ENCODE results near the gene KRT79. TPM values are rescaled to one million over a fixed set of nuclear protein-coding genes. Genes with fewer than 3 reads are reported as not detected.

KRT79 gene
- total RNA-seq, 4 donors from 2014 or later = not detected

- no peak for DNase-seq
- Histone ChIP-seq H3K27ac (no peak overlapping the region), H3K36me3 (no peaks in the 10 kb centered on the region), H3K9me3 (no peaks in the 10 kb centered on the region), H3K4me1 (no peaks in the 10 kb centered on the region), H3K27me3 (peaks cover 10% of the 10 kb centered on the region), H3K4me3 (no peak overlapping the region)
- in situ Hi-C loops (cut with MboI; ENCODE audit: low pct_ligation_motif_present in 1 of 4, low pct_unique_long_range_greater_than_20kb in 1 of 4, low sequenced_read_pairs in 3 of 4) (no loop called here), intact Hi-C loops (cut with DNase I; ENCODE audit: low total_unique reads) (no loop called here)
- WGBS, 2 donors (ENCODE audit: low coverage in 1 of 2) = 74 to 100% methylated on average over 5 to 9 of the region's 9 CpGs
- TF ChIP-seq POLR2AphosphoS5 (IDR thresholded peaks at IDR 0.05) (no peak), POLR2A (IDR thresholded peaks at IDR 0.05) (no peak), EP300 (IDR thresholded peaks at IDR 0.05; ENCODE audit: low read depth) (no peak)
Observed at GRCh38 chr12:52815676-52816588, 18.2 kb downstream of the KRT79 start.

GRCh38 chr12:52815161-52815560, 18.9 kb downstream of the KRT79 start:
- H3K9me3 ChIP-seq = no peaks in the 10 kb centered on the region
- TF ChIP-seq POLR2A (IDR thresholded peaks at IDR 0.05) = no peak
- TF ChIP-seq EP300 (IDR thresholded peaks at IDR 0.05; ENCODE audit: low read depth) = no peak
- TF ChIP-seq POLR2AphosphoS5 (IDR thresholded peaks at IDR 0.05) = no peak
- TF ChIP-seq CTCF (IDR thresholded peaks at IDR 0.05) = no peak
- intact Hi-C loops (cut with DNase I; ENCODE audit: low total_unique reads) = no loop called here
- DNase-seq = no peak
- H3K36me3 ChIP-seq = no peaks in the 10 kb centered on the region
- no peak overlapping the region for H3K27ac ChIP-seq
- peaks cover 10% of the 10 kb centered on the region for H3K27me3 ChIP-seq
- 81 to 91% methylated on average over 4 of the region's 4 CpGs for WGBS, 2 donors (ENCODE audit: low coverage in 1 of 2)
- H3K4me1 ChIP-seq = no peaks in the 10 kb centered on the region
- no peak overlapping the region for H3K4me3 ChIP-seq
- in situ Hi-C loops (cut with MboI; ENCODE audit: low pct_ligation_motif_present in 1 of 4, low pct_unique_long_range_greater_than_20kb in 1 of 4, low sequenced_read_pairs in 3 of 4) = no loop called here

GRCh38 chr12:52814710-52815155, 19.4 kb downstream of the KRT79 start:
- Histone ChIP-seq H3K27me3 (peaks cover 10% of the 10 kb centered on the region), H3K36me3 (no peaks in the 10 kb centered on the region), H3K9me3 (no peaks in the 10 kb centered on the region), H3K4me3 (no peak overlapping the region), H3K4me1 (no peaks in the 10 kb centered on the region), H3K27ac (no peak overlapping the region)
- intact Hi-C loops (cut with DNase I; ENCODE audit: low total_unique reads) (no loop called here), in situ Hi-C loops (cut with MboI; ENCODE audit: low pct_ligation_motif_present in 1 of 4, low pct_unique_long_range_greater_than_20kb in 1 of 4, low sequenced_read_pairs in 3 of 4) (no loop called here)
- no peak for DNase-seq
- WGBS, 2 donors (ENCODE audit: low coverage in 1 of 2) = 88% methylated on average over 4 of the region's 4 CpGs; no CpG with 5 or more reads in 1 of the 2 donors
- TF ChIP-seq EP300 (IDR thresholded peaks at IDR 0.05; ENCODE audit: low read depth) (no peak), POLR2A (IDR thresholded peaks at IDR 0.05) (no peak), CTCF (IDR thresholded peaks at IDR 0.05) (no peak), POLR2AphosphoS5 (IDR thresholded peaks at IDR 0.05) (no peak)

GRCh38 chr12:52813885-52814709, 20.0 kb downstream of the KRT79 start, which contains the start of gene KRT4:
Gene KRT4 (minus strand): TSS chr12:52814116. CDS start chr12:52814058, 58 bp downstream.
- intact Hi-C loops (cut with DNase I; ENCODE audit: low total_unique reads) (no loop called here), in situ Hi-C loops (cut with MboI; ENCODE audit: low pct_ligation_motif_present in 1 of 4, low pct_unique_long_range_greater_than_20kb in 1 of 4, low sequenced_read_pairs in 3 of 4) (no loop called here)
- whole genome bisulfite sequencing, 2 donors (ENCODE audit: low coverage in 1 of 2) = 75 to 100% methylated on average over 1 to 15 of the region's 15 CpGs
- no peak for TF ChIP-seq POLR2A (IDR thresholded peaks at IDR 0.05)
- TF ChIP-seq POLR2AphosphoS5 (IDR thresholded peaks at IDR 0.05) = no peak
- no peak for TF ChIP-seq EP300 (IDR thresholded peaks at IDR 0.05; ENCODE audit: low read depth)
- no peak for TF ChIP-seq CTCF (IDR thresholded peaks at IDR 0.05)
- H3K36me3 ChIP-seq = no peaks in the 10 kb centered on the region
- H3K27me3 ChIP-seq = peaks cover 10% of the 10 kb centered on the region
- DNase-seq = no peak
- H3K9me3 ChIP-seq = no peaks in the 10 kb centered on the region
- H3K4me1 ChIP-seq = no peaks in the 10 kb centered on the region
- no peak within 1 kb of the TSS for H3K4me3 ChIP-seq
- H3K27ac ChIP-seq = no peak within 1 kb of the TSS
